HG03457 (cell line): ENCODE results near the gene CIBAR2.

Experiments used
- ATAC-seq: cut with Tn5 transposase; IDR thresholded peaks from one replicate; pipeline ENCODE4 v1.9.1; 2021; ENCODE audit warnings: moderate number of reproducible peaks; ENCODE audit not compliant: unreplicated experiment

CIBAR2 gene

DNA sequence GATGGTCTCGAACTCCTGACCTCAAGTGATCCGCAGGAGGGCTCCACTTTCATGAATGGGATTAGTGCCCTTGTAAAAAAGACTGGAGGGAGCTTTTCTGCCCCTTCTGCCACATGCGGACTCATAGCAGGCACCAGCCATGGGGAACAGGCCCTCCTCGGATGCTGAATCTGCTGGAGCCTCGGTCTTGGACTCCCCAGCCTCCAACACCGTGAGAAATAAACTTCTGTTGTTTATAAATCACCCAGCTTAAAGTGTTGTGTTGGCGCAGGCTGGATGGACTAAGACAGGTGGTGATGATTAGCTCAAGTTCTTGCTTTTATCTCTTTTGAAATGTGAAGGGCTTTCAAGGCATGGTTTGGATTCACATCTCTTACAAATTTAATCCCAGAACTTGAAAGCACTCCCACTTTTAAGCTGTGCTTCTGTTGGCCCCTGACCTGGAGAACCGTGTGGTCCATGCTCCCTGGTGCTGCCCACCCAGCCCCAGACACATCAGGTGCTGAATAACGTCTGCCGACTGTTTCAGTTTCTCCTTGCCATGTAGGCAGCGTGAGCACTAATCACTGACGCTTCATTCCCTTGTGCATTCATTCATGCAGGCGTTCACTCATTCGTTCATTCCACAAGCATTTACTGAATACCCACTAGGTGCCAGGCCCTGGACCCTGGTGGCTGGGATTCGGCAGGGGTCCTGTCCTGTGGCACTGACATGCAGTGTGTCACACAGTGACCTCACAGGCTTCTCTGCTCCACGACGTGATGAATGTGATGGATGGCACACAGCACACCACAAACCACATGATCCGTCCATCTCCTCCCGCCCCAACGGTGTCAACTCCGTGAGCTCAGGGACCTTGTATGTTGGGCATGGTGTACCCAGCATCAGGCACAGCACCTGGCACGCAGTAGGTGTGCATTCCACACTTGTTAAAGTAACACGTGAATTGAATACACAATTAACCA, 8.9 kb downstream of the CIBAR2 start:
- no peak for ATAC-seq

DNA sequence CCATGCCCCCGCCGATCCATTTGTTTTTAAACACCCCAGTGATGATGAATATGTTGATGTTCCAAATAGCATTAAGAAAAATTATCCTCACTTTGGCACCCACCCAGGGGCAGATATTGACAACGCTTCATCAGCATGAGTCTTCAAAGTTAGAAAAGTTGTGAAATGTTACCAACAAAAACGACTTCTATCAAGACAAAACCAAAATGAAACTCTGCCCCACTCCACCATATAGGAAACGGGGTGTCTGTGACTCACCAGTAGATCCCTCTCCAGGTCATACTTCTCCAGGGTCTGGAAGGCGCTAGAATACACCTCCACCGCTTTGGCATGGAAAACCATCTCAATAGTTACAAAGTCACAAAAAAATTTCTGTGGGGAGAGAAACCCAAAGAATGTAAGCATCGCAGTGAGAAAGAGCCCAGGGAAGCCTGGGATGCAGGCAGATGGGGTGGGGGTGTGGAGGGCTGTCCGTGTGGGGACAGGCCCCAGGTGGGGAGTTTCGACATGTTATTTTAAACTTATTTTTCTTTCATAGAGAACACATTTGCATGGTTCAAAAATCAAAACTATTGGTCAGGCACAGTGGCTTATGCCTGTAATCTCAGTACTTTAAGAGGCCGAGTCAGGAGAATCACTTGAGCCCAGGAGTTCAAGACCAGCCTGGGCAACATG, 10.2 kb downstream of the CIBAR2 start:
- ATAC-seq: no peak

DNA sequence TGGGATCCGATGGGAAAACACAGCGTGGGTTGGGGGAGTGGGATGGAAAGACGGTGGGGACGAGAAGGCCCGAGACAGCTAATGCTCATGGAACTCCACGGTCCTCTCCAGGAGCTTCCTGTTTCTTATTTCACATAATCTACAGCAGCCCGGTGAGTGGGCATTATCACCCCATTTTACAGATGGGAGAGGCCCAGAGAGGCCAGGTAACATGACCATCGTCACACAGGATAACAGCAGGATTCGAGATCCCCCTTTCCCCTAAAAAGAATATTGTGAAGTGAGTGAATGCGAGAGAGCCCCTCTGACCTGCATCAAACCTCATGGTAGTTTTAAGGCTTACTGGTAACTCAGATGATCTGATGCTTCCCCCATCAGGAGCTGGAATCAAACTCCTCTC, 12.0 kb downstream of the CIBAR2 start:
- ATAC-seq: no peak

DNA sequence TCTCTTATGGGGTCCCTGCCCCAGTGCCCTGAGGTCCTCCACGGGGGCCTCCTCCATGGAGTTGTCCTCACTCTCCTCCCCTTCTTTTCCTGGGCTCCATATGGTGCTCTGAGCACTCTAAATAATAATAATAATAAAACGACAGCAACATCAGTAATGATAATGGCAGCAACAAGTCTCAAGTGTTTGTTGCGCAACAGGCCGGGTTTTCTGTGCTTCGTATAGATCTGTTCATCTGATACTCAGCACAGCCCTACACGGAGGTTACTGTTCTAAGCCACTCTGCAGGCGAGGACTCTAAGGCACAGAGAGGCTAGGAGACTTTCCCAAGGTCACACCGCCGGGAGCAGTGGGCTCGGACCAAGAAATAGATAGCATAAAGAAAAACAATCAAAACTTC, 13.7 kb downstream of the CIBAR2 start:
- ATAC-seq: no peak

DNA sequence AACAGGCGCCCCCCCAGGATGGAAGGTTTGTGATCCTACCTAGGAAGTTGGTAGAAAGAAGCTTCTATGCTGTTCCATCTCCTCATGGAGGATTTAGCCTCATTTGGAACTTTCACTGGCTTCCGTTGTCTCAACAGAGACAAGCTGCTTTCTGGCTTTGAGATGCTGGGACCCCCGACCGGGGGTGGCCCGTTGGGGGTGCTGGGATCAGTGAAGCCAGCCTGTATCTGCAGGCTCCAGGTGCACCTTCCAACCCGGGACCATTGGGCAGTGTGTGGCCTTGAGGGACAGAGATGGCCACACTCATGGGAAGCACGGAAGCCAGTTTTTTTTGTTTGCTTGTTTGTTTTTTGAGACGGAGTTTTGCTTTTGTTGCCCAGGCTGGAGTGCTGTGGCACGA, 15.4 kb downstream of the CIBAR2 start:
- no peak for ATAC-seq

DNA sequence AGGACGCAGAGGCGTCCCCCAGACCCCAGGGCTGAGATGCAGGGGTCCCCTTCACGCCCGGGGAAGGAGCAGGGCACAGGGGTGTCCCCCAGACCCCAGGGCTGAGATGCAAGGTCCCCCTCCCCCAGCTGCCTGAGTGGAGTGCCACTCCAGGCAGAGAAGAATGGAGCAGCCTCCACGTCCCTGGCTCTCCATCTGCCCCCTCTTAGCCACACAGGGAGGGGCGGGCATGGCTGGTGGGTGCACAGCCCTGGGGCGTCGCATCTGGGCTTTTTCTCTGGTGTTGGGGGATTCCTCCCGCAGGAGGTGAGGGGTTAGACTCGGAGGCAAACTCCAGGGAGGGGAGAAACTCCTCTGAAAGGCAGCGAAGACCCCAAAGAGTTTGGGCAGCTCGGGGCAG, 17.5 kb downstream of the CIBAR2 start:
- ATAC-seq: no peak

DNA sequence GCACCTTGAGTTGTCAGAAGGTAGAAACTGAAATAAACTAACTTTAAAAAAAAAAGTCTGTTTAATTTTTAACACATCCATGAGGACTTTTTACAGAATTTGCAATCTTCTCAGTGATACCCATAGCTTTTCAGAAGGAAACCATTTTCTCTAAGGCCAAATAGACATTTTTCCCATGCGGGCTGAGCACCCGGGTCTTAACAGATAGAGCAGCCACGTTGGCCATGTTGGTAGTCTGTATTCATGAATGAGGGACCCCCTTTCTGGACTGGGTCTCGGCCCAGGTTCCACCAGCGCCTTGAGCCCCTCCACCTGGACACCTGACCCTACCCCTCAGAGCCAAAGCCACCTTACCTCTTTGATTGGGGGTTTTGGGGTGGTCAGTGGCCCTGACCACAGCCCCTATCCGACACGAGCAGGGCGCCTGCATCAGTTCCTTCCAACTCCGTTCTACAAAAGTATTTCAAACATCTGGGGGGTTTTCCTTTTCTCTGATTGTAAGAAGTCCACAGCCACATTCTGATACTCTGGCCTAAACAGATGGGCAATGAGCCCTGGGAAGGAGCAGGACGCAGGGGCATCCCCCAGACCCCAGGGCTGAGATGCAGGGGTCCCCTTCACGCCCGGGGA, 18.0 kb downstream of the CIBAR2 start:
- ATAC-seq: no peak

DNA sequence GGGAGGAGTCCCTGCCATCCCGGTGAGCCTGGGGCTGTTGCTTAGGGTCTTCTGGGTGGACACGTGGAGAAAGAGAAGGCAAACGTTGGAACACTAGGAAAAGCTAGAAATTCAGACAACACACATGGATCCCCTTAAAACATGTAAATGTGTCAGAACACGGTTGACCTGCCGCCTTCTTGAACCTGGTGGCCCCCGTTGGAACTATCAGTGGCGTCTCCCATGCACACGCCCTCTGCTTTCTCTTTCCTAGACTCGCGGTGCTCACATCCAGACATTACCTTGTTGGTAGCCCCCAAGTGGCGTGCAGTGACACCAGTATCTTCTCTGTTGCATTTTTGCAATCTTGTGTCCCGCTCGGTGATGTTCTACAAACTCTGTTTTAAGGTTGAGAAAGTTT, 18.6 kb downstream of the CIBAR2 start:
- no peak for ATAC-seq

DNA sequence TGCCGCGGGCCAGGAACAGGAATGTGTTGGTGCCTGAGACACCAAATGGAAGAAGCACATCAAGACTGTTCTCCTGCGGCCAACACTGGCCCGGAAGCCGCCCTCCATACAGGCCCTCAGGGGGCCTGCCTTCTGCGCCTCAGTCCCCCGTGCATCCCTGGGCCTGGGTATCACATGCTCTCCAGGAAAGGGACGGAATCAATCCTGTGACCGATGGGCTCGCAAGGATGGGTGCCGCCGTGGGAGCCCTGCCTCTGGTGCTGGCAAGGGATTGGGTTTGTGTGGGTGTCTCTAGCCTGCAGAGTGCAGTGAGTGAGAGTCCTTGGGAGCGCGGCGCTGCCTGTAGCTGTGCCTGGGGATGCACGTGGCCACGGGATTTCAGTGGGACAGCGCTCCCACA, 19.4 kb downstream of the CIBAR2 start:
- ATAC-seq: no peak

DNA sequence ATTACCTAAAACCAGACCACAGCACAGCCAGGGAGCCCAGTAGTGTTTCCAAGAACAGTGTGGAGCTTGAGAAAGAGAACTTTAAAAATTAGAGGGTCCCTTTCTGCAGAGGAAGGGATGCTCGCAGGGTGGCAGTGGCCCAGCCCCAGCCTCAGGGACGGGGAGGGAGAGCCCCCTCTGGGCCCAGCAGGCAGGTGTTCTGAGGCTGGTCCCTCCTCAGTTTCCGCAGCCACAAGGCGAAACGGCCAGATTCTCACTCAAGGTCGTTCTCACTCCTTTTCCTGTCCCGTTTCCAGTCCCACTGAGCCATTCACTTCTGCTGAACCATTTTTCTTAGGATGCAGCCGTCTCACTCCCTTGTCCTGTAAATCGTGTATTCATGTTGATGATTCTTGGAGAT, 20.0 kb downstream of the CIBAR2 start:
- no peak for ATAC-seq

DNA sequence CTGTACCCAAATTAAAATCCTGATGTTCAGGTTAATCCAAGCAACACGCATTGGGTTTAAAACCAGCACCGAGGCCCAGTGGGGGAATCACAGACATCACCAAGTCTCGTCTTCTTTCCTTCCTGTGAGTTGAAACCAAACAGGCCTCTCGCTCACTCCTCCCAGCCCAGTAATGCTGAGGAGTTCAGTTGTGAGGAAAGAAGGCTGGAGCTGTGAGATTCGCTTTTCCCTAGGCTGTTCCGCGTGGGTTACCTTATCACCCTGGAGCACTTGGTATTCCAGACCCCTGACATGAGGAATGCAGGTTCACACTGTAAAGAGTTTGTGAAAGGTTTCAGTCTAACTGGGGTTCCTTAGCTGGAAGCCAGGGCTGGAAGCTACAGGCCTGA, 20.8 kb downstream of the CIBAR2 start:
- no peak for ATAC-seq

DNA sequence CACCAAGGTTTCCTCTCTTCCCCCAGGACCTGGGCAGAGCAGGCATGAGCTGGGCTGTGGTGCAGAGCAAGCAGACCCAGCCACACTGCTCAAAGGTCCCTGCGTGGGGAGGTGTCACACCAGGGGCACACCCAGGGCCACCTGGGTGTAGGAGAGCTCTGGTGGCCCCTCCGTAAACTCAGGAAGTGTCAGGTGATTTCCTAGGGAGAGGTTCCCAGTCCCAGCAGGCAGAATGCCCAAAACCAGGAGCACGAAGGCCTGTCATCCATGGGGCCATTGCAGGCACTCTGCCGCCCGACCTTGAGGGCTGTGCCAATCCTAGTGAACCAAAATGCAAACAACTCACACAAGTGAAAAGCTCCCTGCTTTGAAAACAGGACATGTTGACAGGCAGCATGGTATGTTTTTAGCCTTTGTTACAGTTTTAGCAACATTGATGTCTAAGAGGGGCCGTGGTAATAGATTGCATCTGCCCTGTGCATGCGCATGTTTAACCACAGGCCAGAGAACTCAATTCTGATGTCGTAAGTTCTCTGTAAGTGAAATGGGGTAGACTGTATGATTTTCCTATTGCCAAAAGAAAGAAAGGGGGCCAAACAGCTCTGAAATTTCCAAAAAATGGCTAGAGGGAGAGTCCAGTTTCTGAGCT, 21.3 kb downstream of the CIBAR2 start:
- ATAC-seq: no peak

DNA sequence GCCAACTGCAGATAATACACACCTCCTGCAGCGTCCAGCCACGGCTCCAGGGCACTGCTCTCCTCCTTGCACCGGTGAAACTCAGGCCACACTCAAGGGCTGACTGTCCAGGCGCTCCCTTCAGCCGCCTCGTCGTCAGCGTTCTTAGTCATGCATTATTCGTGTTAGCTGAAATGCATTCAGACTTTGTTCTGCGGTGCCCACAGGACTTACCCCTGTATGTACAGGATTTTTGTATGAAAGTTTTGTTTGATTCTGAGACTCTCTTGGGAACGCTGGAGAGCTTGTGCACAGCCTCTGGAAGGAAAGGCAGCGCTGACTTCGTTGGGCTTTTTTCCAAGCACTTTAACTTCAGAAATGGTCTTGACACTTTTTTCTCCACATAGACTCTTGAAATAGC, 22.1 kb downstream of the CIBAR2 start:
- no peak for ATAC-seq

DNA sequence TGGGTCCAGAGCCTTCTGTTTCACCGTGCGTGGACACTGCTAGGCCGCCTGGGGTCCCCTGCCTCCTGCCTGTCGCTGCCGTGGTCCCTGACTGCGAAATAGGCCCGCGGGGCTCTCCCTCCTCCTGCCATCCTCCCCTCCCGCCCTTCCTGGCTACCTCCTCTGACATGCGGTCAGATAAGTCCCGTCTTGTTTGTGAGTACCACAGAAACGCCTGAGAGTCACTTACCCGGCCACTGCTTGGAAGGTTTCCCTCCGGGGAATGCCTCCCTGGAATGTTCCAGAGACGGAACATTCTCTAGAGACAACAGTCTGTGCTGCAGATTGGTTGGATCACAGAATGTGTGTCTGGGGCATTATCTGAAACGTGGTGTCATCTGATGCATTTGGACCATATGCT, 22.7 kb downstream of the CIBAR2 start:
- no peak for ATAC-seq

DNA sequence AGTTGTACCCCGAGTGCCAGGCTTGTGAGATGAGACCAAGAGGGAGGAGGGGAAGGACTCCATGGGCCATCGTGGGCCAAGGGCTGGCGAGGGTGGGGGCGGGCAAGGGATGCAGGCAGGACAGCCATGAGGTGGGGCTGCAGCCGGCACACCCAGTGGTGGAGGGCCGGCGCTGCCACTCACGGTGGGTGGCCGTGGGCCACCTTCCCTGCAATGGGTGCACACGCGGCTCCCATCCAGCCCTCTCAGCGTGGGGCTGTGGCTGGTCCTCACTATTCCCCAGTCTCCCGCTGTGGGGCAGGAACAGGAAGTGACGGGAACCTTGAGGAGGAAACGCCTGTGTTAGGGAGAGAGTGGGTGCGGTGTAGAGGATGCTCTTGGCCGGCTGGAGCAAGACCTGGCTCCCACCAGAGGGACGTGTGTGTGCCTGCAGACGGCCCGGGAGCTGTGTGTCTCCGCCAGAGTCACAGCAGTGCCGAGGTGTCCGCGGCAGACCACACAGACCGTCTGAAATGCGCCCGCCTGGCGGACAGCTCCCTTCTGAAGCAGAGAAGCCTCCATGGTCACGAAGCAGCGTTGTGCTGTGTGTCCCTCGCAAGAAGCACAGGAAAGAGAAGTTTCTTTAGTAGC, 23.6 kb downstream of the CIBAR2 start:
- no peak for ATAC-seq

DNA sequence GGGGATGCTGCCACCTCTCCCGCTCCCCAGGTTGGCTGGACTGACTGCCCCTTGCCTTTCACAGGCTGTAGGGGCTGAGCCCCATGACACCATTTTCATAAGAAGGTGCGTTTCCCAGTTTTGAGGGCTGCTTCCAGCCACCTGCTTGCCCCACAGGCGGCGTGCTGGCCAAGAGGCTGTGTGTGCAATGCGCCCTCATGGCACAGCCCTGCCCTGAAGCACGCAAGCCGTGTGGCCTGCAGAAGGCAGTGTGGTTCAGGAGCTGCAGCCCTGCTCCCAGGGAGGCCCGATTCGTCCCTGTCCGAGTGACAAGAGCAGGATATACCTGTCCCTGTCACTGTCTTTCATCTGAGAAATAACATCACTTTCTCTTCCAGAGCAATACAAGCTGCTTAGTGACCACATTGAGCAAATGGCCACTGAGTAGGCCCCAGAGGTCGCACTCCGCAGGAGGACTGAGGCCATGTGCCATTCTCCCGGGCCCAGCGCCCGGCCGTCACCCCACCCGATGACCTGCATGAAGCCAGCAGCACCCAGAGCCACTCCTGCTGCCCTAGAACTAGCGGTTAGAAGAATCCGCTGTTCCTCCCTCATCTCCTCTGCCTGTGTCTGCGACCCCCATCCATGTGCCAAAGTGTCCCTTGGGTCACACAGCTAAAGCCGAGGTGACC, 24.2 kb downstream of the CIBAR2 start:
- ATAC-seq: no peak

DNA sequence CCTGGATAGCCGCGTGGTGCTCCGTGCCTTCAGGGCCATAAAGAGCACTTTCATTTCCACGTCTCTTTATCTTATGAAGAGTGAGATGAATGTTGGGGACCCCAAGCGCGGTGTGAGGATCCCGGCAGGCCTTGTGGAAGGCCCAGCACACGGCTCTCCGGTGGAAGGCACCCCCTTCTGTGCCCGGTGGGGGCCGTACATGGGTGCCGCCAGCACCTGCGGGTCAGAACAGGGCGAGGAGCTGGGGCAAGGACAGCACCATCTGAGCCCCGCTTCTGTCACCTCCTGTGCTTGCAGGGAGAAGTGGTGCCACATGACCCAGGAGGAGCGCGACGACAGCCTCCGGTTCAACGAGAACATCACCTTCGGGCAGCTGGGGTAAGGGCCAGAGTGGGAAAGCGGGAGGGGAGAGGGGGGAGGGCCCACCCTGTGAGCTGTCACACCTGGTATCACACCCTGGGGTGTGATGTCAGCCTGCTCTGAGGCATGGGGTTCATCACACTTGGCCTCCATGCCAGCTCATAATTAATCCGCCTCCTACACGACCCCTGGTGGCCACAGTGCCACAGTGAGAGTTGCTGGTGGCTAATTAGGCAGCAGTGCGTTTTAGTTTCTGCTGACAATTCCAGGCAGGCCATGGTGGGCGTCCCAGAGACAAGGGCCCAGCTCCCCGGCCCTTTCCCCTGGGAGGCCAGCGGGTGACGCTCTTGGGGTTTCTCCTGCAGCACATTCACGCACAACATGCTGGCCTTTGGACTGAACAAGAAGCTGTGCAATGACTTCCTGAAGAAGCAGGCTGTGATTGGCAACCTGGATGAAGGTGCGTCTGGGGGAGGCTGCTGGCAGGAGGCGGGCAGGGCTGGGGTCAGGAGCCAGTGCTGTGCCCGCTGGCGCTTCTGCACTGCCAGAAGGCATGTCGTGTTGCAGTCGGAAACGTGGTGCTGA, 25.7 kb downstream of the CIBAR2 start:
- no peak for ATAC-seq

DNA sequence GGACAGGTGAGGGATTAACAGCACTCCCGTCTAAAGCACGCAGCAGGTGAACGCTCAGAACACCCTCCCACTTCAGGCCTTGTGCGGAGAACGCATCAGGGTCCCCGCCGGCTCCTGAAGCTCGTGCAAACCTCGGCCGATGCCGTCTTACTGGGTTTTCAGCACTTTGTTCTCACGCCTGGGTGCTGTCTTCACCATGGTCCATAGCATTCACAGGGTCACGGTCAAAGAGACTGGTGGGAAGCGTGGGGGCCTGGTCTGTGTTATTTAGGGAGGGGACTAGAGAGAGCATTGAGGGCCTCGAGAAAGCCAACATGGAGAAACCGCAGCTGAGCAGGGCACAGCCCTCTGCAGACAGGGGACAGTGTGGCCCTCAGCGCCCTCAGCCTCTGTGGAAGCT, 26.6 kb downstream of the CIBAR2 start:
- no peak for ATAC-seq

DNA sequence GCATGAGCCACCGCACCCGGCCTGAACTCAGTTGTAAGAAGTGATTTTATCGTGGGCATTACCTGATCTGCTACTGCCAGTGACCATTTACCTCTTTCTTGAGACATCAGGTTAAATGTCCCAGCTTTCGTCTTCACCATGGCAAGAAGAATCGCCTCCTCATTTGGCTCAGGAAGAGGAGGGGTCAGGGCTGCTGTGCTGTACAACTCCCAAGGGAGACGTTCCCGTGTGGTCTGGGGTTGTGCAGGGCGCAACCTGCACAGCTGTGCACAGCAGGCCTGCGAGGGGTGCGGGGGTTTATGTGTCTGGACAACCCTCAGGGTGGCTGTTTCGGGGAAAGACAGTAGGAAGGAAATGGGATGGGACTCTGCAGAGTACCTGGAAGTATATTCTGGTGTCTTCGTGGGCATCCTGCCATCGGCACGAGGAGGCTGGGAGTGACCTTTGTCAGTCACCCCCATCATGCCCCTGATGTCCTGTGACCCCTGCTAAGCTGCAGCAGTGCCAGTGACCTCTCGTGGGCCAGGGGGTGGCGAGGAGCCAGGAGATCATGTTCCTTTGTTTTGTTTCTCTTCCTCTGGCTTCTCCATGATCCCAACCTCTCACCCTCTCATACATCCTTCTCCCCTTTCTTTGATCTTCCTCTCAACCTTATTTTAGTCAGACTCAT, 27.3 kb downstream of the CIBAR2 start:
- ATAC-seq: no peak
